MM.1S (cell line): ENCODE measurements around the gene UBE2J2.

ENCODE experiments used
- CTCF ChIP-seq: fragments of 300-600 bp; sonication (generic); IDR thresholded peaks from 2 replicates; pipeline ENCODE4 v1.5.1; 2016; ENCODE audit warnings: antibody characterized with exemption, low read length, mixed read lengths
- EZH2 ChIP-seq: fragments of 300-600 bp; sonication (generic); optimal IDR thresholded peaks from 2 replicates; pipeline ENCODE3; 2017; ENCODE audit warnings: low read depth, mild to moderate bottlenecking, antibody characterized with exemption, low read length, mixed read lengths
- EZH2phosphoT487 ChIP-seq: fragments of 300-600 bp; sonication (generic); IDR thresholded peaks from 2 replicates; pipeline ENCODE4 v1.6.1; 2018; ENCODE audit warnings: antibody characterized with exemption, low read length

- no peak for TF ChIP-seq CTCF
- no peak for TF ChIP-seq EZH2
- TF ChIP-seq EZH2phosphoT487 = no peak
Observed at GRCh38 chr1:1314237-1314586, 40.6 kb upstream of the UBE2J2 start.
